ENCODE data around the gene CDC34.

The CDC34 gene

GRCh38 chr19:531753-532560 is at the start of gene CDC34:
CDC34 (plus strand) TSS chr19:531760; CDS start chr19:531932, 172 bp downstream.
- no peak for DNase-seq

GRCh38 chr19:482186-483041 is 49.1 kb upstream of the CDC34 start:
- DNase-seq: no peak

GRCh38 chr19:483332-484072 is 48.1 kb upstream of the CDC34 start:
- no peak for DNase-seq

- DNase-seq: no peak
These were observed 47.1 kb upstream of the CDC34 start for GRCh38 chr19:484494-484893.

GRCh38 chr19:485077-485476 is 46.5 kb upstream of the CDC34 start:
- DNase-seq: no peak

GRCh38 chr19:485583-486236 is 45.9 kb upstream of the CDC34 start:
- DNase-seq: no peak

- peak; percentile 79 to 94 (median 83) for DNase-seq
These were observed 42.8 kb upstream of the CDC34 start for GRCh38 chr19:488505-489417.

GRCh38 chr19:489418-490196 is 42.0 kb upstream of the CDC34 start:
- DNase-seq: no peak

- DNase-seq: peak in 2 of 4 experiments; percentile 21
These were observed 40.3 kb upstream of the CDC34 start for GRCh38 chr19:491146-491741.

- peak; percentile 22 to 49 (median 42) for DNase-seq
These were observed 39.4 kb upstream of the CDC34 start for GRCh38 chr19:492091-492531.

- DNase-seq: no peak
These were observed 38.0 kb upstream of the CDC34 start for GRCh38 chr19:493391-494170.

- DNase-seq: no peak
These were observed 37.1 kb upstream of the CDC34 start for GRCh38 chr19:494171-495080.

GRCh38 chr19:495081-495401 is 36.5 kb upstream of the CDC34 start:
- no peak for DNase-seq

- peak in 2 of 4 experiments; percentile 9 to 20 for DNase-seq
These were observed 36.0 kb upstream of the CDC34 start for GRCh38 chr19:495402-496111.

GRCh38 chr19:496112-496665 is 35.4 kb upstream of the CDC34 start, which contains the start of gene MADCAM1:
MADCAM1 (plus strand) TSS chr19:496486; CDS start chr19:496500, 14 bp downstream.
- no peak for DNase-seq

GRCh38 chr19:496986-497385 is 34.6 kb upstream of the CDC34 start:
- no peak for DNase-seq

GRCh38 chr19:497491-497868 is 34.1 kb upstream of the CDC34 start:
- DNase-seq: no peak
